Subcutaneous adipose tissue (tissue), 4 donors: ENCODE results near the gene PGAM1. TPM values are rescaled to one million over a fixed set of nuclear protein-coding genes. Genes with fewer than 3 reads are reported as not detected.

Experiments
- total RNA-seq, 4 donors: library from RNA; depleted of rRNA; stranded (reverse); fragments of >200 nt; gene quantifications; one replicate each; pipeline ENCODE4 v1.1.0, GENCODE V29; 2016
- TF ChIP-seq, protein P1 (sequence below): fragments of 450-650 bp; IDR thresholded peaks from one replicate; pipeline ENCODE4 v1.5.1; 2016; ENCODE audit warnings: low read depth, mild to moderate bottlenecking, control low read depth, antibody characterized with exemption, moderate library complexity

Gene PGAM1
- 100 to 1,000 TPM; 143 to 155 (median 148) TPM for total RNA-seq

GRCh38 chr10:97425964-97426775, at the start of gene PGAM1:
Gene PGAM1 (plus strand): TSS chr10:97426191. CDS start chr10:97426308, 117 bp downstream.
- TF ChIP-seq, protein P1, sequence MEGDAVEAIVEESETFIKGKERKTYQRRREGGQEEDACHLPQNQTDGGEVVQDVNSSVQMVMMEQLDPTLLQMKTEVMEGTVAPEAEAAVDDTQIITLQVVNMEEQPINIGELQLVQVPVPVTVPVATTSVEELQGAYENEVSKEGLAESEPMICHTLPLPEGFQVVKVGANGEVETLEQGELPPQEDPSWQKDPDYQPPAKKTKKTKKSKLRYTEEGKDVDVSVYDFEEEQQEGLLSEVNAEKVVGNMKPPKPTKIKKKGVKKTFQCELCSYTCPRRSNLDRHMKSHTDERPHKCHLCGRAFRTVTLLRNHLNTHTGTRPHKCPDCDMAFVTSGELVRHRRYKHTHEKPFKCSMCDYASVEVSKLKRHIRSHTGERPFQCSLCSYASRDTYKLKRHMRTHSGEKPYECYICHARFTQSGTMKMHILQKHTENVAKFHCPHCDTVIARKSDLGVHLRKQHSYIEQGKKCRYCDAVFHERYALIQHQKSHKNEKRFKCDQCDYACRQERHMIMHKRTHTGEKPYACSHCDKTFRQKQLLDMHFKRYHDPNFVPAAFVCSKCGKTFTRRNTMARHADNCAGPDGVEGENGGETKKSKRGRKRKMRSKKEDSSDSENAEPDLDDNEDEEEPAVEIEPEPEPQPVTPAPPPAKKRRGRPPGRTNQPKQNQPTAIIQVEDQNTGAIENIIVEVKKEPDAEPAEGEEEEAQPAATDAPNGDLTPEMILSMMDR = no peak

DNA sequence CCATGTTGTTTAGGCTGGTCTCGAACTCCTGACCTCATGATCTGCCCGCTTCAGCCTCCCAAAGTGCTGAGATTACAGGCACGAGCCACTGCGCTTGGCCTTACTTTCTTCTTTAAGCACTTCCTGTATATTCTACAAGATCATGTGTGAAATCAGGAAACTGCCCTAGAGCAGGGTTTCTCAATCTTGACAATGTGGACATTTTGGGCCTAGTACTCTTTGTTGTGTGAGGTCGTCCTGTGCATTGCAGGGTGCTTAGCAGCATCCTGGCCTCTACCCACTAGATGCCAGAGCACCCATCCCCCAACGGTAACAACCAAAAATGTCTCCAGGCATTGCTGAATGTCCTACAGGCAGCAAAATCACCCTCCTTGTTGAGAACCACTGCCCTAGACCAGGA, 49.6 kb upstream of the PGAM1 start:
- TF ChIP-seq, protein P1 = no peak

DNA sequence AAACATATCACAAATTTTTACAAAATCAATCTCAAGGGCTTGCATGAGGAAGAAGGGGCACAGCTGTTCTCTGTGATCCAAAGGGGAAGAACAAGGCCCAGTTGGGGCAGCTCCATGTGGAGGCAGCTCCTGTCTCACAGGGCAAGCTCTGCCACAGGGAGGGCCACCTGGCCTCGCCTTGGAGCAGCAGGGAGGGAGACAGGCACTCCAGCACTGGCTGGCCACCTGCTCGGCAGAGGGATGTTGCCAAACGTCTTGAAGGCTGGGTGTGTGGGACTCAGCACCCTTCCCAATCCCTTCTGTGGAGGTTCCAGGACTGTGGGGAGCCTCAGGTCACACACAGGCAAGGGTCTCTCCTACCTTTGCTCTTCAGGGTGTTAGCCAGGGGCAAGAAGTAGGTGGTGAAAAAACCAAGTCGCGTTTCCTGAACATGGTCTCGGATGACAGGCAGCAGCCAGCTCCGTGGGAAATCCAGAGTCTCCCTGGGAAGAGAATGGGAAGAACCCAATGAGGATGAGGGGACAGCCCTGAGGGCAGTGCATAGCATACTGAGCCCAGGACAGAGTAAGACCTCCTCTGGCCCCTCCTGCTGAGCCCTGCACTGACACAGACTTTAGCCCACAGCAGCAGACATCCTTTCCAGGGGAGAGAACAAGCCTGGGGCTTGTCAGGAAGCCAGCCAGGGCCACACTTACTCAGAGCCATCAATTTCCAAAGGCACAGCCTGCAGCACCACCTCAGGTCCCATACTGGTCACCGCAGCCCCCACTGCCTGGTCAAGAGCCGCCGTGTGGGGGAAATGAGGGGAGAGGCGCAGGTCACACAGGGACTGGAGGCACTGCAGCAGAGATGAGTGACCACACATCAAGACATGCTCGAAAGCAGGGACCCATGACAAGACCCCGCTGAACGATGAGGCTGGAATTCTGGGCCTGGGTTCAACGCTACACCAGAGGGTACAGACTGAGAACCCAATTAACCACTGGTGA, 46.8 kb upstream of the PGAM1 start:
- TF ChIP-seq, protein P1 = no peak

DNA sequence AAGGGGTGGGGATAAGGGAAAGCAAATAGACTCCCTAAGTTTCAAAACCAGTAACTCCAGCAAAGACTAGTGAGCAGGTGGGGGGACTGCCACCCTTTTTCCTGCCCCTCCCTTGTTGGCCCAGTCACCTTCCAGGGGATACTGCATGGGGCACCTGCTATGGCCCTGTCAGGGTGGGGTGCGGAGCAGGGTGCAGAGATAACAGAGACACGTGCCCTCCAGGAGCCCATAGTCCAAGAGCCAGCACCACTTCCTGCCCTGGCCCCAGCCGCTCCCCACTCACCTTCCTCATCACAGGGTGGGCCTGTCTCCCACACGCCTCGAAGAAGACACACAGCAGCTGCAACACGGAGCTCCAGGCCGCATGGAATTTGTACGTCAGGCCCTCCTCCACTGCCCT, 45.5 kb upstream of the PGAM1 start:
- TF ChIP-seq, protein P1 = no peak

- TF ChIP-seq, protein P1 = no peak
Measured at GRCh38 chr10:97381626-97382025, 44.4 kb upstream of the PGAM1 start.

DNA sequence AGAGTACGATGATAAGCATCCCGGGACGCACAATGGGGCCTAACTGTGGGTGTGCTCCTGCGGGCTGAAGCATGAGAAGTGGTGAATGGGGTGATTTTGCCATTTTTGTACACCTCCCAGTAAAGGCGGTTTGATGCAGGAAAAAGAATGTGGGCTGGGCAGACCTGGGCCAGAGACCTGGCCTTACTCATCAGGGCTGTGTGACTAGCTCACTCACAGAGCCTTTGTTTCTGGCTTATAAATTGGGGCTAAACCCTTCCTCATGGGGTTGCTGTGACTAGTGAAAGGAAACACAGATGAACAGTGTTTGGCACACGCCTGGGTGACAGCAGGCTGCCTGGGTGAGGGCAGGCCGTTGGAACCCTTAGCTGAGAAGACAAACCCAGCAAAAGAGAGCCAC, 42.8 kb upstream of the PGAM1 start:
- TF ChIP-seq, protein P1 = no peak

- TF ChIP-seq, protein P1 = no peak
Measured at GRCh38 chr10:97384156-97384555, 41.8 kb upstream of the PGAM1 start.
